HG02759 (cell line): ENCODE data around the gene PANK4.

Experiments used
- ATAC-seq: cut with Tn5 transposase; IDR thresholded peaks from one replicate; pipeline ENCODE4 v1.9.1; 2021; ENCODE audit warnings: mild to moderate bottlenecking, moderate library complexity; ENCODE audit not compliant: unreplicated experiment

Gene PANK4

DNA sequence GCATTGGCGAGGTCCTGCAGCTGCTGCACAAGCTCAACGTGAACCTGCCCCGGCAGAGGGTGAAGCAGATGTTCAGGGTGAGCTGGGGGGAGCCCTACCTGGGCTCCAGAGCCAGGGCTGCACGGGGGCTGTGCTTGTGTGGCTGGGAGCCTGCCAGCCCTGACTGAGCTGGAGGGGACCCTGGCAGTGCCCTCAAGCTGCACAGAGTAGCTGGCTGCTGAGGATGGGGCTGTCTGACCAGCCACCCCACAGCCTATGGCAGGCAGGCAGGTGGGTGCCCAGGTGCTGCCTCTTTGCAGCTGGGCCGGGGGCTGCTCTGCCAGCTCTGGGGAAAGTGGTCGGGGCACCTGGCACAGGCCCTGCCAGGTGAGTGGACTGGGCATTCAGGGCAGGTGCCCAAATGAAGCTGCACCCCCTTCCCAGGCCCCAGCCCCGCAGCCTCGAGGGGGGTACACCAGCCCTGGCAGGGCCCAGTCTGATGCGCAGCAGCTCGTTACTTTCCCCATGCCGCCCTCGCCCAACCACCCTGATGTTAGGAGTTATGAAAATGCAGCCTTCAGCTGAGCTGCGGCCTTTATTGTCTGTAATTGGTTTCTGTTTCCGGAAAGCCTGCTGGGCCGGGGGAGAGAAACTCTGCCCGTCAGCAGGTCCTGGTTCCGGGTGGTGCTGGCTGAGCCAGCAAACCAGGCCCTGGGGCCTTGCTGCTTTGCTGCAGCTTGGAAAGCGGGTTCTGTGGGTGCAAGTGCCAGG lies 46.0 kb downstream of the PANK4 start:
- ATAC-seq = no peak

DNA sequence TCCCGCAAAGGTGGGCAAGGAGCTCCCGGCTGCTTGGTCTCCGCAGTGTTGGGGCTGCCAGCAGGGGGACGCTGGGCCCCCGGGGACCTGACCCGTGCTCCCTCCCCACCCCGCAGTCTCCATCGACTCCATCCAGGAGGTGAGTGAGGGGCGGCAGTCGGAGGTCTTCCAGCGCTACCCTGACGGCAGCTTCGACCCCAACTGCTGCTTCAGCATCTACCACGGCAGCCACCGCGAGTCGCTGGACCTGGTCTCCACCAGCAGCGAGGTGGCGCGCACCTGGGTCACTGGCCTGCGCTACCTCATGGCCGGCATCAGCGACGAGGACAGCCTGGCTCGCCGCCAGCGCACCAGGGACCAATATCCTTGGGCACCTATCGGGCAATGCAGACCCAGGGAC lies 46.8 kb downstream of the PANK4 start:
- no peak for ATAC-seq

DNA sequence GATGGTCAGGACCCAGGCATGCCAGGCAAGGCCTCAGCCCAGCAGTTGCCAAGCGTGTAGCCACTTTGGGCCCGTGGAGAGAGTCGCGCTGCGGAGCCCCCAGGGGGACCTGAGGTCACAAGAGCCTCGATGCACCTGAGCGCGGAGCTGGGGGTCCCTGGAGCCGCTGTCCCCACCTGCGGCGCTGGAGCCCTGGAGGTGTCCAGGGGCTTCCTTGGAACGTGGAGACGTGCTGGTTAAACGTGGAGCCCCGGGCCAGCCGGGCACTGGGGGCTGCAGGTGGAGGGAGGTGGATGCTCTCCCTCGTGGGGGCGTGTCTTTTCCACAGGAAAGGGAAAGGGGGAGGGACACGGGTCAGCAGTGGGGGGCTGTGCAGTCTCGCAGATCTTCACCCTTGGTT lies 47.2 kb downstream of the PANK4 start:
- no peak for ATAC-seq

DNA sequence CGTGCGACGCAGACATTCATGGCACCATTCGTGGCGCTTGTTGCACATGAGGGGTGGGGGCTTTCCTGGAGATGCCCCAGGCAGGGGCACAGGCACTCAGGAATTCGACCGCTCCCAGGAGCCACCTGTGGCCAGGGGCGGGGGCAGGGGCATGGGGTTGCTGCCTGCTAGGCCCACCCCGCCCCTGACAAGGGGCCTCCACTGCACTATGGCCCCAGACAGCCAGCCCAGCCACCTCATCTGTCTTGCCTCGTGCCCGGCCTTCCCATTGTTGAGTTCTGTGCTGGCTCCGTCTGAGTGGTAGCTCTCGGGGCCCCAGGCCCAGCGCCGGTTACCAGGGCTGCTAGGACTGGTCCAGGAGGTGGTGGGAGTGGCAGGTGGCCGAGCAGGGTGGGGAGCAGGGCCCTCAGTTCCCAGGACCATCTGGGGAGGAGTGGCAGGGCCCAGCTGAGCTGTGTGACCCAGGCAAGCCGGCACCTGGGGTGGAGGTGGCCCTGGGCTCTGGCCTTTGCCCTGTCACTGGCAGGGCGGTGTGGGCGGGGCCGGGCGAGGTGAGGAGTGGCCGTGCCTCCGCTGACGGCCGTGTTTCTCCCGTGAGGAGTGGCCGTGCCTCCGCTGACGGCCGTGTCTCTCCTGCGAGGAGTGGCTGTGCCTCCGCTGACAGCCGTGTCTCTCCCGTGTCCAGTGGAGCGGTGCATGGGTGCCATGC lies 48.5 kb downstream of the PANK4 start:
- ATAC-seq = no peak

DNA sequence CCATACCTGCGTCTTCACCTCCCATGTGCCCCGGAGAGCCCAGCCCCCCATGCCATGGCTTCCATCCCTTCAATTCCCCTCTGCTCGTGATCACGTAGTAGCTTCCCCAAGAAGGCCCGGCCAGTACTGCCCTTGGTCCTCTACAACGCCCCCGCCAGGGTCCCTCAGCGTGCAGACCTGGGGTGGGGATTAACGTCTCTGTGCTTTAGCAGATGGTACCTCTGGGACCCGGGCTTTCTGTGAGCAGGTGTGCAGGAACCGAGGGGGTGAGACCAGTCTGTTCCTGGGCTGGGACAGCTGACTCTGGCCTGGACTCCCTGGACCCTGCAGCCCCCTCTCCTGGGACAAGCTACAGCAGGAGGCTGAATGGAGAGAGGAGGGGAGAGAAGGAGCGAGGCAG lies 49.1 kb downstream of the PANK4 start:
- ATAC-seq = no peak

DNA sequence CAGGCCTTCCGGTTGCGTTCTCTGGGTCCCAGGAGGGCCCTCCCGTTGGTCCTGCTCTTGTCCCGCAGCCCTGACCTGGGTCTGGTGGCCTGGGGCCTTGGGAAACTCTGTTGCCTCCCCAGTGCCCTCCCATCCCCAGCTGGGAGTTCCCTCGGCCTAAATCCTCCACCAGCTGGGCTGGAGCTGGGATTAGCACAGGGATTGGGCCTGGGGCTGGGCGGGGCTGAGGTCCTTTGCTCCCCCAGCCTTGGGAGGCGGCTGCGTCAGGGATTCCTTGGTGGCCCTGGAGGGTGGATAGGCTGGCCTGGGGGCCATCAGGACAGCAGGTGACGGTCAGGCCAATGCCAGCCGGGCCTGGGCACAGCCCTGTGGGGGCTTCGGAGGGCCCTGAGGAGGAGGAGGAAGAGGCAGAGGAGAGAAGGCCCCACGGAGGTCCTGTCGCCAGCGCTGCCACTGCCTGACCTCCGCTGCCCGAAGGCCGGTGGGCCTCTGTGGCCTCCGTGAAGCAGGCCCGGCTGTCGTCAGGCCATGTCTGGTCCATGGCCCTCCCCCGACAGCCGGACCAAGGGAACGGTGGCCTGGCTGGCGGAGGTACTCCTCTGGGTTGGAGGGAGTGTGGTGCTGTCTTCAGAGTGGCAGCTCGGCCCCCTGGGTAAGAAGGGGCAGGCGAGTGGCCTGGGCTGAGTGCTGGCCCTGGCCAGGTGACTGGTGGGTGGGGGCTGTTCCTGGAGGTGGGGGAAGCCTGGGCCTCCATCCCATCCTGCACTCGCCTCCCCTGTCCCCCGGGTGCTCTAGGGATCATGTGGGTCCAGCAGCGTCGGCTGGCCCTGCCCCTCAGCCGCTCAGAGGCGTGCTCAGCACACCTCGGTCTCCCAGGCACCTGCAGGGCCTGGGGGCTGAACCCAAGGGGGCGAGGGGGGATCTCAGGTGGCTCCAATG lies 50.1 kb downstream of the PANK4 start, which contains the start of gene PLCH2:
Gene PLCH2 (plus strand): TSS at position 229 of the 939 bp plus-strand sequence. CDS start 300 bp downstream, at position 529.
- ATAC-seq = no peak

DNA sequence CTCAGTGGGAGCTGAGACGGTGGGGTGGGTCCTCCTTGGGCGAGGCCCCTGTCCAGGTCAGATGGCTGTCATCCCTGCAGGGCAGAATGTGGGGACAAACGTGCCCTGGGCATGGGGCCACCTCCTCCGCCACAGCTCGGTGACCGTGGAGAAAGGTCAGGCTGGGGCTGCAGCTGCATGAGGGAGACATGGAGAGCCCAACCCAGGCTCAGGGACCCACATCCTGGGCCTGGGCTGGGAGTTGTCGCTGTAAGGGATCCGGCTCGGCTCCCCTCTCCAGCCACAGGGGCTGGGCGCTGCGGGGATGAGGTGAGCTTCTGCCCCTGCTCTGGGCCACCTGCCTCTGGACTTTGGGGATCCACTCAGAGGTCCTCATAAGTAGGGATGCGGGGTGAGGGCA lies 50.8 kb downstream of the PANK4 start:
- no peak for ATAC-seq

DNA sequence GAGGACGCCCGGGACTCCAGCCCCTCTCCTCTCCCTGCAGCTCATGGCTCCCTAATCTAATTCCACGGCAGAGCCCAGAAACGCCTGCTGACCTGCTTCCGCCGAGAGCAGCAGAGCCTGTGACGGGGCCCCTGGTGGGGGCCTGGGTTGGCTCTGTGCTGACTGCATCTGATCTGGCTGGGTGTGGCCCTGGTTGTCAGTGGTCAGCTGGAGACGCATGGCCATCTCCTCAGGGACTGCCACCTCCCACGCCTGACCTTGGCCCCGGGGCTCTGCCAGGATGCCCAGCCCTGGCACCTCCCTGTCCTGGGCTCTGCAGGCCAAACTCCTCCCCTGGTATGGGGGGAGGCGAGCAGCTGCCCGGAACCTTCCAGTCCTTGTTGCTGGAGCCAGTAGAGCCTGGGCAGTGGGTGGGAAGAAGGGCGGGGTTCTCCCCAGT lies 51.4 kb downstream of the PANK4 start:
- no peak for ATAC-seq

DNA sequence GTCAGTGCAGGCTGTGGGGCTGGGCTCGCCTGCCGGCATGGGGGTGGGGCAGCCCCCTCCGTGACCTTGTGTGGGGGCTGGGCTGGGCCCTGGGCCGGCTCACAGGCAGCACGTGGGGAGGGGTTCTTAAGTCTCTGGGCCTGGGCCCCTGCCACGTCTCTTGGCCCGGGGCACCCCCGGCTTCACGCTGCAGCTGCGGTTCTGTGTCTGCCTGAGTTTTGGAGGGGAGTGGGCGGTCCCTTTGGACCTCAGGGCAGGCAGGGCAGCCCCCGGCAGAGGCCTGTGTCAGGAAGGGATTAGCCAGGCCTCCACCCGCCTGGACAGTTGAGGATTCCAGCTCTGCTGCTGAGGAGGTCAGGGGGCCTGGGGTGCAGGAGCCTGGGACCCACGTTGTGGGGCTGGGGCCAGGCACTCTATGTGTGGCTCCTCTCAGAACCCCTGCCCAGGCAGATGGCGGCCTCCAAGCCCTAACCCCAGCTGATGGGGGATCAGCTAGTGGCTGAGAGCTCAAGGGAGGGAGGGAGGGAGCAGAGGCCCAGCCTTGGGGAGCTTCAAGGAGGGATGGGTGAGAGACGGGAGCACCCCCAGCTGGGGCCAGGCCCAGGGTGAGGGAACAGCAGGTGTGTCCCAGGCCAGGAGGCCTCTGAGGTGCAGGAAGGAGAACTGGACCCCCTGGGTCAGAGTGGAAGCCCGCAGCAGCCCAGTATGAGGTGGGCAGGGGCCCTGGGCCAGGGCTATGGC lies 52.1 kb downstream of the PANK4 start:
- ATAC-seq = no peak

DNA sequence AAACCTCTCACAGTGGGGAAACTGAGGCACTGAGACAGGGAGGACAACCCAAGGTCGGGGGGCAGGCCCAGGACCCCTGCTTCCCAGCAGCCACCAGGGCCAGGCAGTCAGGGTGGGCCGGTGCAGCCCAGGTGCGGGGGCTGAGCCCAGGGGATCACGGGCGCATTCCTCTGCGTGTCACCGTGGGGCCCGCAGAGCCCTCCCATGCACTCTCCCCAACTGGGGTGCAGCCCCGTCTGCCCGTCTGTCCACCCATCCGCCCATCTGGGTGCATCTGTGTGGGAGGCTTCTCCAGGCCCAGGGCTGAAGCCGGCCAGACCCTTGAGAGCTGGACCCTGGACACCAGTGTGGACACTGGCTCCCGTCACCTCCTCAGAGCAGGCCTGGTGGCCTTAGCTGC lies 53.2 kb downstream of the PANK4 start:
- no peak for ATAC-seq

DNA sequence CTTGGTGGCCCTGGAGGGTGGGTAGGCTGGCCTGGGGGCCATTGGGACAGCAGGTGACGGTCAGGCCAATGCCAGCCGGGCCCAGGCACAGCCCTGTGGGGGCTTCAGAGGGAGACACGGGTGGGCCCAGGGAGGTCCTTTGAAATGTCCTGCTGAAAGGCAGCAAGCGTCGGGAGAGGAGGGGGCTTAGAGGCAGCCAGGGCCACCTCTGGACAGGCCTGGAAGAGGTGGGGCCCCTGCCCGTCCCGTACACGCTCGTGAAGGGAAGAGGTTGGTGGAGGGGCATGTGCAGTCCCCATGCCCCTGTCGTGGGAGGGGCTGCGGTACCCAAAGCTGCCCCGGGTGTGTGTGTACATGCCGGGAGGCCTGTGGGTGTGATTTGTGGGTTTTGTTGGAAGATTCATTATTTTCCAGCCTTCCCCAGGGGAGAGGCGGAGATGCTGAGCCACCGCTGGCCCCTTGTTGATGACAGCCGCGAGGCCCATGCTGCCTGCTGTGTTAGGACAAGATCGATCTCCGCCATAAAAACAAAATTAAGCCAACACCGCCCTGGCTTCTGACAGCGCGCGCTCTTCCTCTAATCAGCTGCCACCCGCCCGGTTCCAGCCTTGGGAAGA lies 53.7 kb downstream of the PANK4 start:
- ATAC-seq = no peak

DNA sequence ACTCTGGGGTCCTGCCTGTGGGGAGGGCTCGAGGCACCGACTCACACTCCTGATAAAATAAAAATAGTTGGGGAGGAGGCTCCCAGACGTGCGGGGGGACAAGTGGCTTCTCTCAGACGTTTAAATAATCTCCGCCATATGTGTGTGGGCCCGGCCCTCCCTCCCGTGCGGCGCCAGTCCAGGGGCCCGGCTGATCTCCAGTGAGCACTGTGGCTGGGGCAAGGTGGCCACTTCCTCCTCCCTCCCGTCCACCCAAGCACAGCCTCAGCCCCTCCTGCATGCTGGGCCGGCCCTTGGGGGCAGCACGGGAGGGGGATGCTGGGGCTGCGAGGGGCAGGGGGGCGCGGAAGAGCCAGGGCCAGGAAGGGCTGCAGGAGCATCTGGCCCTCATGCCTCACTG lies 54.3 kb downstream of the PANK4 start:
- ATAC-seq = no peak

DNA sequence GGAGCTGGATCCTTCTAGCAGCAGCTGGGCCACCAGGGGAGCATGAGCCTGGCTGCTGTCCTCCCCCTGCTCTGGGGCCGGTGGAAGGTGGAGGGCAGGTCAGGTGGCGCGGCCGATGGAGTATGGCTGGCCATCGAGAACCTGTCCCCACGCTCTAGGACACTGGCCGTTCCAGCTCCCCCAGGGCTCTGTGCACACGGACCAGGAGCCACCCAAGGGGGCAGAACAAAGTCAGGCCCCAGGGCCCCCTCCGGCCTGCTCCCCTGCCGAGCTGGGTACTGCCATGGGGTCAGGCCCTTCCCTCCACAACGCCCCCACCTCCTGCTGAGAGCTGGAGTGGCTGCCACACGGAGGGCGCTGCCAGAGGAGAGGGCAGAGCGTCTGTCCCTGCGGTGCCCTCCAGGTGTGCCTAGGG lies 54.8 kb downstream of the PANK4 start:
- ATAC-seq = no peak

DNA sequence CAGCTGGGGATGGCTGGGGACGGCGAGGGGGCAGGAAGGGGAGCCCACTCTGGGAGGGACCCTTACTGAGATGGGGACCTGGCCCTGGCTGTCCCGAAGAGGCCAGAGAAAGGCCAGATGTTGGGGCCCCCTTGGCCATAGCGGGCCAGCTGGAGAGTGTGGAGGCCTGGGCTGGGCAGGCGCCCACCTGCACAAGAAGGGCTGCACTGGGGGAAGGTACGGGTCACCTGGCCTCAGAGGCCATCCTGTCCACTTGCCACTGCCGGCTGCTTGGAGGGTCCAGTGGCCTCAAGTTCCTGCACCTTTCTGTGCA lies 55.3 kb downstream of the PANK4 start:
- no peak for ATAC-seq

DNA sequence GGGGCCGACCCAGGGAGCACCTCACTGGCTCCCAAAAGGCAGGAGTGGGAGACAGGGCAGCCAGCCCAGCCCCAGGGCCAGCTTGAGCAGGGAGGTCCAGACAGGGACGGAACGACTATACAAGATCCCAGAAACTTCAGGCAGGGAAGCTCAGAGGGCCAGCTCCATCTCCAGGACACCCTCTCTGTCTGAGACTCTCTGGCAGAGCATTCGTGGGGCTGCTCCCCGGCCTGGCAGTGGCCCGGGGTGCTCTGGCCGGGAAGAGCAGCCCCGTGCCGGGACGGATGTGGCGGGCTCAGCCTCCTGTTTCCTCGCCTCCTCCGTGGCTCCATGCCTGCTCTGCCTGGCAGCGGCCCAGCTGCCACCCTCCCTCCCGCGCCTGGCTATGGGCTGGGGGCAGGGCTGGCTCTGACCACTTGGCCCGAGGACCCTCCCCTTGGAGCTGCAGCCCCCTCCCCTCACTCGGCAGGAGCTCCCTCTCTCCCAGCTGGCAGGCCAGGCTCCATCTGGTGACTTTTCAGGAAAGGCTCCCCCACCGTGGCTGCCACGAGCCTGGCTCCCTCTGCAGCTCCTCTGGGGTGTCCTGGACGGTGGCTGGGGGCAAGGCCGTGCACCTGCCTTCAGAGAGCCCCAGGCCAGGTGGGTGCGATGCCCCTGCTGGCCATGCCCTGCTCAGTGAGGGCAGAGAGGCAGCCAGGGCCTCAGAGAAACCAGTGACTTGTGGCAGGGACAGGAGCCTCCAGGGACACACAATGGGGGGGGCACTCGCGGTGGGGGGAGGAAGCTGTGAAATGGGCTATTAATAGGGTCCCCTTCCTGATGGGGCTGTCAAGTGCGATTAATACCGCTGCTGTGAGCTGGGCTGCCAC lies 55.9 kb downstream of the PANK4 start:
- no peak for ATAC-seq

DNA sequence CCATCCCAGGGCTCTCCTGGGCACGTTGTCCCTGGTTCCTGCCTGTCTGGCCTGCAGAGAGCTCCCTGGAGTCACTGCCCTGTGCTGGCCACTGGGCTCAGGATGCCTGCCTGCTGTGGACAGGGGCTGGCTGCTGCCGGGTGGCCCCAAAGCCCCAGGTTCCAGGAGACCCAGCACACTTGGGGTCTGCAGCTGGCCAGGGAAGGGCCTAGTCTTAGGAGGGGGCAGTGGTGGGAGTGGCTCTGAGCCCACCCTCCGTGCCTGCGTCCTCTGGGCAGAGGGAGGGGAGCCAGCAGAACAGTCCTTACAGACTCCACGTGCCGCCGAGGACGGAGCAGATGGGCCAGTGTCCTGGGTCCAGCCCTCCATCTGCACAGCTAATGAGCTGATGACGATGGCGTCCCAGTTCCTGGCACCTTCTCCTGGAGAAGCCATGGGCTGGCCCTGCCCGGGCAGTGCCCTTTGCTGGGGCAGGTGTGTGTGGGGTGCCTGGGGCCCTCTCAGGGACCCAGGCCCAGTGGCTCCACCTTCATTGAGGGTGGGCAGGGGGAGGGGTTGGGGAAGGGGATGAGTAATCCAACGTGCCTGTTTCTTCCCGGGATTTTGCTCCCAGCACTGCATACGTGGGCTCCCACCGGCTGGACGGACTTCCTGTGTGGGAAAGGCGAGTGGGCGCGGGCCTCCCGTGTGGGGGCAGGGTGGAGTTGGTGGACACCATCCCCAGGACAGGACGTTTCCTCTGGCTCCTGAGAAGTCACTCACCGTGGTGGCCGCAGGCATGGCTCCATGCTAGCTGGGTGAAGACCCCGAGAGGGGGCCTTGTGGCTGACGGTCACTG lies 57.1 kb downstream of the PANK4 start:
- ATAC-seq = no peak

DNA sequence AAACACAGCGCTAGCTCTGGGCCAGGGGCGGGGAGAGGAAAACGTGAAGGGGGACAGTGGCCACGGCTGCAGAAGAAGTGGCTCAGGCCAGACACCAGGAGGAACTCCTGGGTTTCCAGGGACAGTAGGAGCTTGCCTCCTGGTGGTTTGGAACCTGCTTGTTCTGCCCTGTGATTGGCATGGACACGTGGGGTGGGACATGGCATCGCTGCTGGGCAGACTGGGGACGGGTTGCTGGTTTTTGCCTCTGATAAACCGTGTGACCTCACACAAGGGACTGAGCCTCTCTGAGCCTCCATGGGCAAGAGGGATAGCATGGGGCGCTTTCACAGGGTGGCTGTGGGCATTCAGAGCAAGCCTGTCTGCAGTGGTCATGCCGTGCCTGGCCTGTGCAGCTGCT lies 57.9 kb downstream of the PANK4 start:
- no peak for ATAC-seq

DNA sequence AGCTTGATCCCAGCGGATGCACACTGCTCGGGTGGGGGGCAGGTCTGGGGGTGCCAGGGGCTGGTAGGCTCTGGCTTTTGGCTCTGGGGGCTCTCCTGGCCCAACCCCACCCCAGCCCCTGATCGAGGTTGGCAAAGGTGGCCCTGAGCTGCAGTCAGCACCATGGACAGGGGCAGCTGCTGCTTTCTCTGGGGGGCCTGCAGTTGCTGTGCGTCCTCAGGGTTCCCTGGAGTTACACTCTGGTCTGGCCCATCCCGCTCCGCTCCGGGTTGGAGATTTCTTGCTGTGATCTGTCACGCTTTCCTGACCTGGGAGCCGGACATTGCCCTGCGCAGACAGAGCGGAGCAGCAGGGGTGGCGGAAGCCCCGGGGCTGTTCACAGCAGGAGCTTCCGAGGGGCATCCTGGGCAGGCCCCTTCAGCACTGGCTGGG lies 58.3 kb downstream of the PANK4 start:
- ATAC-seq = no peak
